Hematopoietic multipotent progenitor cell treated with erythropoietin and hydrocortisone succinate and interleukin-3 and kit ligand, for 8 days (in vitro differentiated cells): ENCODE measurements around the gene CDKL2.
"Not testable (repeated sequence)": the region's sequence is repeated elsewhere in the genome, so short reads cannot be mapped to it uniquely, and the experiment has no call there.

Experiments used
- DNase-seq: peaks from one replicate; pipeline ENCODE4 v3.0.0-alpha.2; 2015

The CDKL2 gene

DNA sequence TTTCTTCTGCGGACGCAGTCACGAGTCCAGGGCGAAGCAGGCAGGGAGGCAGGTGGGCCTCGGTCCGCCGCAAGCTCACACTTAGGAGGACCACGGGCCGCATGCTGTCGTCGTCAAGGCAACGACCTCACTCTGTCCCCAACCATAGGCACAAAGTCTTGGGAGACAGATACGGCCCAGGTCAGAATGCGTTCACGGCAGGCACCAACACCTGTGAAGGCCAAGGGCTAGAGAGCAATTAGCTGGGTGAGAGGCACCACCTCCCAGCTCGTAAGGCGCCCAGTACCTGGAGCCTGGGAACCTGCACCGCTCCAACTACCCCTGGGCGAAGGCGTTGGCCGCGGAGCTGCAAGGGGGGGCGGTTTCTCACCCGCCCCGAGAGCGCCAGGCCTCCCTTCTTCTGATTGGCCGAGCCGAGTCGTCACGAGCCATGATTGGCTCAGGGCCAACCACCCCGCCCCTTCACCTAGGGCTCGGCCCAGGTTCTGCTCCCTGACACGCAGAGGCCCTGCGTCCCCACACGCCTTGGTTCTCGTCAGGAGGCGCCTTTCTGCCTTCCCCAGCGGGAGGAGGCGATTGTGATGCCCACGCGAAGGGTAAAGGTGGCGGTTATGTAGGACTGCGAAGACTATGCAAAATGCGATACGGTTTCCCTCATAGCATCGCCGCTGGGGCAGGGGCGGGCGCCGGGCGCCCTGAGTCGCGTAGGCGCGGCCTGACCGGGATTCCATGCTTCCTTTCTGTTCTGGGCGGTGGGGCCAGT lies at the start of gene CDKL2:
Gene CDKL2 (minus strand): TSS at position 355 of the 763 bp plus-strand sequence. CDS start 4,540 bp downstream, outside the sequence.
- peak; percentile 88 for DNase-seq

- DNase-seq, result no peak
These were observed 48.6 kb upstream of the CDKL2 start for GRCh38 chr4:75678965-75679364.

DNA sequence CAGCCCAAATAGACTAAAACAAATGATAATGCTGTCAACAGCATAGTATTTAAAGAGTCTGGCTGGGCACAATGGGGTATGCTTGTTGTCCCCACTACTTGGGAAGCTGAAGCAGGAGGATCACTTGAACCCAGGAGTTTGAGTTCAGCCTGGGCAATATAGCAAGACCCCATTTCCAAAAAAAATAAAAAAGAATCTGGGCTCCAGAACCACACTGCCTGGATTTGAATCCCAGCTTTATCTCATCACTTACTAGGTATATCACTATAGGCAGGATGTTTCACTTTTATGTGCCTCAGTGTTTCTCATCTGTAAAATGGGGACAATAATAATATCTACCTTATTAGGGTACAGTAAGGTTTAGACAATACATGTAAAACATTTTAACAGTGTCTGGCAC lies 48.1 kb upstream of the CDKL2 start:
- DNase-seq, result no peak

DNA sequence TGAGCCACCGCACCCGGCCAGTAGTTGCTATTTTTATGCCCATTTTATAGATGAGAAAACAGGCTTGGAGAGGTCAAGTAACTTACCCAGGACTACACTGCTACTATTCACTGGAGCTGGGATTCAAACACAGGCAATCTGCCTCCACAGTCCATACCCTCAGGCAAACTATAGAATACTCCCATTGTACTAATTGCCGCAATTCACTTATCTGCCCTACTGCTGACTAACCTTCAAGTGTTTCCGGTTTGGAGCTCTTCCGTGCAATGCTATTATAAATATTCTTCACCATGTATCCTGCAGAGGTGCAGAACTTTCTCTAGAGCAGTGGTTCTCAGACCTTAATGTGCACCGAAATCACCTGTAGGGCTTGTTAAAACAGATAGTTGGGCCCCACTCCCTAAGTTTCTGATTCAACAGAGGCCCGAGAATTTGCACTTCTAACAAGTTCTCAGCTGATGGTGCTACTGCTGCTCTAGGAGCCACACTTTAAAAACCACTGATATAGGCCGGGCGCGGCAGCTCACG lies 44.7 kb upstream of the CDKL2 start:
- DNase-seq, result no peak

DNA sequence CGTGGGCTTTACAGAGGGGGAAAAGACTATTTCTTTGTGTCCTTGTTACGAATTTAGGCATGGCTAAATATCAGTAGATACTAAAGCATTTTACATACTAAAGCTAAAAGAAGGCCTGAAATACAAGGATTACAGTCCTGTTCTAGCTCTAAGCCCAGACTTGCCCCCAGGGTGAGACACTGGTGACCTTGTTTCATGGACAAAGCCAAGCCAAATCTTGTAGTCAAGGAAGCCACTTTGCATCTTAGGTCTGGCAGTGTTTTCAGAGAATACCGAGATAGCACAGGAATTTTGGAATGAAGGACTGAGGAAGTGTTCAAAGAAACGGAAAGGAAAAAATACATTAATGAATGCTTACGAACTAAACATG lies 43.6 kb upstream of the CDKL2 start:
- DNase-seq, result no peak

GRCh38 chr4:75673027-75673958 lies 43.0 kb upstream of the CDKL2 start, which contains the start of gene G3BP2:
Gene G3BP2 (minus strand): TSS chr4:75673411. CDS start chr4:75662025, 11,386 bp downstream.
- DNase-seq, result peak; percentile 99

DNA sequence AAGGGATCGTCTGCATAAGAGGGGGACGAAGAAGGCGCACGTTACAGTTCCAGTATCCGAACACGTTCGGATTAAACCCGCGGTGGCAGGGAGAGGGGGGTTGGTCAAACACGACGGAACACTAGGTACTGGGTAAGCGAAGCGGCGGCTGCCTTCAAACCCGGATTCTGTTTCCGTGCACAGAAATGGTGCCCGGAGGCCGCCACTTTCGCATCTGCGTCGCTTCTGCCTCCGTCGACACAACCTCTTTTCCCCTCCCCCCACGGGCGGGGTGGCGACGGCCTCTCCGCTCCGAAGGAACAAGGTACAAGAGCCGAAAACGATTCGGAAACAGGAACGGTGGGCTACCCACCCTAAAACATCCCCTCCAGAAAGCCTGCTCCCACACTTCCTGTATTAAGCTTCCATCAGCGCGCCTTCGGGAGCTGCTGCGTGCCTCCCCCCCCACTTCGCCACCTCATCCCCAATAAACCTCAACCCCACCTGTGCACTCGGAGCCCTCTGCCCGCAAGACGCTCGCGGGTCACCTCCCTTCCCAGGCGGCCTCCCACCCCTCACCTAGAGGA lies 42.2 kb upstream of the CDKL2 start:
- DNase-seq, result peak; percentile 72

GRCh38 chr4:75671802-75672421 lies 41.6 kb upstream of the CDKL2 start:
- DNase-seq, result no peak

GRCh38 chr4:75668596-75668995 lies 38.3 kb upstream of the CDKL2 start:
- DNase-seq, result no peak

DNA sequence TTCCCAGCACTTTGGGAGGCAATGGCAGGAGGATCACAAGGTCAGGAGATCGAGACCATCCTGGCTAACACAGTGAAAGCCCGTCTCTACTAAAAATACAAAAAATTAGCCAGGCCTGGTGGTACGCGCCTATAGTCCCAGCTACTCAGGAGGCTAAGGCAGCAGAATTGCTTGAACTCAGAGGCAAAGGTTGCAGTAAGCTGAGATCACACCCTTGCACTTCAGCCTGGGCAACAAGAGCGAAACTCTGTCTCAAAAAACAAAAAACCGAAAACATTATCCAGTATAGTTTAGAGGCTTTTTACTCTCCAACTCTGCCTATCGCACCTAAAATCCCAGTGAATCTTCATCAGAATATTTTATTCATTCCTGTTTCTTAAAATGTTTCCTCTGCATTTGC lies 37.3 kb upstream of the CDKL2 start:
- DNase-seq, result not testable (repeated sequence)

DNA sequence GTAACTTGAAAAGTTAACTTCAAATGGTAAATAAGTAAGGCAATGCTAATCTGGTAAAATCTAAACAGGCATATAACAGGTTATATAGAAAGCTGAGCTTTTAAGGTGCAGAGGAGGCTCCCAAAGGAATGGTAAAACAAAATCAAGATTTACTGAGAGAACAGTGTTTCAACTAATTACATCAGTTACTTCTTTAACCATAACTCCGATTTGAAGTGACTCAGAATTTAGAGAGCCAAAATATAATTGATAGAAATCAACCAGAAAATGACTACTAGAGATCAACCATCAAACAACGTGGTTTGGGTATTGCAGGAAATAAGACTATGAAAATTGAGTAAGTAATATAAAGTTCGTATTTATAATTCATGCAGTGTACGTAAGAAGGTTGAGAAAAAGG lies 36.0 kb upstream of the CDKL2 start:
- DNase-seq, result no peak

DNA sequence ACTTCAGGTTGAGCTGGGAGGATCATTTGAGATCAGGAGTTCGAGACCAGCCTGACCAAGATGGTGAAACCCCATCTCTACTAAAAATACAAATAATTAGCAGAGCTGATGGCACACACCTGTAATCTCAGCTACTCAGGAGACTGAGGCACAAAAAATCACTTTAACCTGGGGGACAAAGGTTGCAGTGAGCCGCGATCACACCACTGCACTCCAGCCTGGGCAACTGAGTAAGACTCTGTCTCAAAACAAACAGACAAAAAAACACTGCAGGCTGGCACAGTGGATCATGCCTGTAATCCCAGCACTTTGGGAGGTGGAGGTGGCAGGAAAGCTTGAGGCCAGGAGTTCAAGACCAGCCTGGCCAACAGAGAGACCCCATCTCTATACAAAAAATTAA lies 34.3 kb upstream of the CDKL2 start:
- DNase-seq, result not testable (repeated sequence)

GRCh38 chr4:75662626-75663025 lies 32.3 kb upstream of the CDKL2 start:
- DNase-seq, result no peak

GRCh38 chr4:75660491-75660890 lies 30.2 kb upstream of the CDKL2 start:
- DNase-seq, result no peak

GRCh38 chr4:75659512-75660031 lies 29.2 kb upstream of the CDKL2 start:
- peak; percentile 23 for DNase-seq

- no peak for DNase-seq
These were observed 28.5 kb upstream of the CDKL2 start for GRCh38 chr4:75658876-75659275.

GRCh38 chr4:75655562-75655961 lies 25.2 kb upstream of the CDKL2 start:
- DNase-seq, result no peak

DNA sequence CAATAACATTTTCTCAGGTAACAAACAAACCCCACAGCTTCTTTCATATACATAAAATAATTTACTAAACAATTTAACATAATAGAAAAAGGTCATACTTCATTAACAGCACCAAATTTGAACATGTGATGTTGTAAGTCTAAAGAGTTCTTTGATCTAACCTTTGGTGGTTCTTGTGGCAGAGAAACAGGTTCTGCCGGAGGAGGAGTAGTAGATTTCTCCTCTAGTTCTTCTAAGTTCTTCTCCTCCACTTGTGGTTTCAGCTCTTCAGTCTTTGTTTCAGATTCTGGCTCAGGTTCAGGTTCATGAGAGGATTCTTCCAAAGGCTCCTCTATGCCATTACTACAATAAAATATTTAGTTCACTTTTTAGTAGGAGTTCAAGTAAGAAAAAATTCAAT lies 24.6 kb upstream of the CDKL2 start:
- no peak for DNase-seq

DNA sequence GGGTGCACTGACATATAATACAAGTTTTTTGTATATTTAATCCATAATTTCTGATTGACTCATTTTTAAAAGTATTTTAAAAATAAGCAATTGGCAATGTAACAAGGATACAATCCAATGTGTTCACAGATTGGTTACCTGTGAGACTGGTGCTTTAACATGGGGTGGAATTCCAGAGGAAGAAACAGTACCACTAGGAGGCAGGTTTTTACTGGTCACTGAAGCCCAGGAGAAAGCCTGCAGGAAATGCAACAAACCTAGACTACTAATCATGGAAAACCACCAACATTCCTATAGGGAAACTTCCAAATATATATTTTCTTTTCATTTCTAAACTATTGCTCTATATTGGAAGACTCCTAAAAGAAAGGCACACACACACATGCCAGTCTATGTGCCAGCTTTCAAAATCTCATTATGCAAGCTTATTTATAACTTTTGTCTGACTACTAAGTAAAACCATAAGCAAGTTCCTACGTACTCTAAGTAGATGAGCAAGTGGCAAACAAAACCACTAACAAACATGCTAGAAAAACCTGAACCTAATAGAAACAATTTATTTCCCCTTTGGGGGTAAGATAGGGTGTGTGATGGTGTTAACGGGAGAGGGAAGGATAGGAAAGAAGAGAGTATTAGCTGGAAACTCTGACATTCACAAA lies 23.6 kb upstream of the CDKL2 start:
- DNase-seq, result no peak

DNA sequence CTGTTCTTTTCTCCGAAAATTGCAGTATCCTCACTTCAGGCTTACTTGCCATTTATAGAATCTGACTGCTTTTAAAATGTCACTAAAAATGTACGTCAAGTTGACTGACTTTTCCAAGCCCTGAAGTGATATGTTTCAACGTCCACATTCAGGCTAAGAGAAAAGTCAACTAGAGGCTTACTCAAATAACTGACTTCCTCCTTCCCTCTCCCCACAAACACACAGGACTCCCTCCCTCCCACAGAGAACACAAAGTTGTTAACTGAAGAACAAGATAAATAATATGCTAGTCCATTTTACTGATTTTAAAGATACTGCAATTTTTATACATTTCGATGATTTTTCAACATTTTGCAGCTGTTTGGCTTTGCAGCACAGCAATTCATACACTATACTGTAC lies 13.8 kb upstream of the CDKL2 start:
- DNase-seq, result no peak

DNA sequence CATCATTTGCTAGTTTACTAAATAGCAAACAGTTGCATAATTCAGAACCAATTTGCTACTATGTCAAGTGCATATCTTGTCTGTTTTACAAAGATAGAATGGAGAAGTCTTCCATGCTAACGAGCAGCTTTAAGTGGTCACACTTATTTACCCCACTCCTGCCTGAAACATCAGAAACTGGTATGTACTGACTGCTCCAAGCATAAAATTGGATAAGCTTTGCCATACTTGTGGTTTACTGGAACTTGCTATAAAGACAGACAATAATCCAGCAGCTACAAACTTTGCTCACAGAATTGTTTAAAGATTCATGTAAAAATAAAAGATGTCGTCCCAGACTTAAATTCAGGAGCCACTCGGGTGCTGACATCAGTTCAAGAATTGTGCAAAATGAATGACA lies 13.3 kb upstream of the CDKL2 start:
- no peak for DNase-seq

- DNase-seq, result no peak
These were observed 8.9 kb upstream of the CDKL2 start for GRCh38 chr4:75639124-75639695.
